K562 (cell line): Measurements from ENCODE around the gene ABCA13. TPM values are rescaled to one million over a fixed set of nuclear protein-coding genes. Genes with fewer than 3 reads are reported as not detected.

Experiments used
- ATAC-seq: fragments of 200-7000 bp; cut with Tn5 transposase; 3 replicates; pipeline ENCODE4 v1.9.1; 2020; ENCODE audit warnings: moderate library complexity
- BruUV-seq: library from RNA; stranded (reverse); fragments of 400-500 nt; replicated peaks from 2 replicates; lab custom pipeline; 2021; lab: Mats Ljungman, UMichigan
- CTCF ChIA-PET: fragments of 300-600 bp; formaldehyde crosslinking; extraction: SDS; loops from one replicate; lab custom pipeline; 2021; ENCODE audit warnings: low intra/inter-chr PET ratio; lab: Yijun Ruan, JAX
- POLR2A ChIA-PET: fragments of 300-600, 350-650 bp; sonication (Branson Sonifier 250); formaldehyde crosslinking; extraction: SDS; loops from one replicate; lab custom pipeline; 2021; ENCODE audit warnings: antibody characterized with exemption, inconsistent platforms; lab: Yijun Ruan, JAX
- DNase-seq, 4 experiments: peaks; one replicate each; pipeline versions ENCODE4 v3.0.0 to v3.0.0-alpha.2; 2011 to 2018; ENCODE audit warnings: low spot score in 3 of 4, mixed read lengths in 3 of 4; ENCODE audit errors: extremely low read depth in 1 of 4
- FAIRE-seq: peaks from 2 replicates; lab custom pipeline; 2011; peaks lifted over from hg19 to GRCh38; lab: Jason Lieb, UNC
- H2AFZ ChIP-seq: 2 replicates; pipeline ENCODE4 v1.6.0; 2011; ENCODE audit warnings: low read depth, low read length, control low read depth, inconsistent platforms
- H3K27ac ChIP-seq: fragments of 200-600 bp; 3 replicates; pipeline ENCODE4 v1.8.0; 2011; ENCODE audit warnings: low read depth, mild to moderate bottlenecking, control low read depth, inconsistent platforms, low read length, moderate library complexity, mixed read lengths; ENCODE audit errors: extremely low read depth
- H3K27me3 ChIP-seq, 2 experiments: fragments of 300-600 bp in 1 of 2; 2 replicates in 1 of 2; 3 replicates in 1 of 2; pipeline versions ENCODE4 v1.6.0 to v1.8.0; 2011; ENCODE audit warnings: inconsistent platforms in 2 of 2, low read length in 2 of 2, mild to moderate bottlenecking in 1 of 2, mixed read lengths in 1 of 2, moderate library complexity in 1 of 2; ENCODE audit not compliant: control insufficient read depth in 2 of 2, insufficient read depth in 2 of 2
- H3K36me3 ChIP-seq: fragments of 300-600 bp; 3 replicates; pipeline ENCODE4 v1.8.0; 2011; ENCODE audit warnings: mild to moderate bottlenecking, low read length, inconsistent platforms; ENCODE audit not compliant: control insufficient read depth, insufficient read depth
- H3K4me1 ChIP-seq, 2 experiments: fragments of 200-600 bp in 1 of 2; replicated peaks in 1 of 2; 2 replicates in 1 of 2; 3 replicates in 1 of 2; pipeline versions ENCODE4 v1.5.1 to v1.8.0; 2011; ENCODE audit warnings: inconsistent platforms in 2 of 2, low read length in 2 of 2, mild to moderate bottlenecking in 1 of 2, mixed read lengths in 1 of 2, moderate library complexity in 1 of 2; ENCODE audit not compliant: control insufficient read depth in 2 of 2, insufficient read depth in 2 of 2
- H3K4me2 ChIP-seq: 2 replicates; pipeline ENCODE4 v1.6.1; 2011; ENCODE audit warnings: low read length, control low read depth, inconsistent platforms, mixed read lengths; ENCODE audit not compliant: insufficient read depth
- H3K4me3 ChIP-seq: fragments of 200-600 bp; sonication (generic), shearing (Covaris generic); 2 replicates; pipeline ENCODE4 v1.5.1; 2016; ENCODE audit warnings: control low read depth, inconsistent platforms
- H3K79me2 ChIP-seq: fragments of 200-600 bp; 3 replicates; pipeline ENCODE4 v1.8.0; 2011; ENCODE audit warnings: low read length, inconsistent platforms; ENCODE audit not compliant: control insufficient read depth, insufficient read depth
- H3K9ac ChIP-seq, 2 experiments: 2 replicates each; pipeline versions ENCODE4 v1.6.0 to v1.6.1; 2011; ENCODE audit warnings: low read depth in 2 of 2, low read length in 2 of 2, control low read depth in 1 of 2, inconsistent platforms in 1 of 2, mild to moderate bottlenecking in 1 of 2, mixed read lengths in 1 of 2; ENCODE audit not compliant: insufficient read depth in 1 of 2
- H3K9me1 ChIP-seq: one replicate; pipeline ENCODE4 v1.6.0; 2011; ENCODE audit warnings: inconsistent platforms, mild to moderate bottlenecking, low read length, moderate library complexity; ENCODE audit not compliant: control insufficient read depth, insufficient read depth
- H3K9me3 ChIP-seq: replicated peaks from 2 replicates; pipeline ENCODE4 v1.5.1; 2011; ENCODE audit warnings: low read depth, low read length, inconsistent platforms; ENCODE audit not compliant: control insufficient read depth, insufficient read depth
- H4K20me1 ChIP-seq: replicated peaks from 2 replicates; pipeline ENCODE4 v1.6.1; 2011; ENCODE audit warnings: low read length, inconsistent platforms, mixed read lengths; ENCODE audit not compliant: control insufficient read depth, insufficient read depth
- ATF1 ChIP-seq, 2 experiments: fragments of 450-650 bp in 1 of 2; IDR thresholded peaks; 2 replicates each; pipeline ENCODE4 v1.6.1; 2016; ENCODE audit warnings: missing compliant biosample characterization in 1 of 2, missing genetic modification characterization in 1 of 2
- ATF2 ChIP-seq: sonication (generic); formaldehyde crosslinking; IDR thresholded peaks from 2 replicates; pipeline ENCODE4 v1.8.1; 2022; ENCODE audit warnings: missing genetic modification reagents
- ATF3 ChIP-seq, 2 experiments: fragments of 450-650 bp in 1 of 2; sonication (generic) in 1 of 2; formaldehyde crosslinking in 1 of 2; IDR thresholded peaks in 1 of 2; conservative IDR thresholded peaks in 1 of 2; 2 replicates each; pipeline versions ENCODE4 v1.6.1 to v1.8.1; 2016 to 2023; ENCODE audit warnings: mild to moderate bottlenecking in 2 of 2, moderate library complexity in 2 of 2, inconsistent platforms in 1 of 2, missing genetic modification reagents in 1 of 2
- CC2D1A ChIP-seq: fragments of 450-650 bp; IDR thresholded peaks from 2 replicates; pipeline ENCODE4 v1.6.1; 2017; ENCODE audit warnings: mild to moderate bottlenecking
- CEBPG ChIP-seq, 3 experiments: fragments of 200-800 bp in 1 of 3; sonication (Bioruptor generic) in 1 of 3; sonication (generic) in 1 of 3; formaldehyde crosslinking in 1 of 3; IDR thresholded peaks in 2 of 3; conservative IDR thresholded peaks in 1 of 3; 2 replicates each; pipeline versions ENCODE4 v1.6.1 to v1.8.0; 2016 to 2022; ENCODE audit warnings: missing compliant biosample characterization in 2 of 3, missing genetic modification characterization in 2 of 3, mild to moderate bottlenecking in 1 of 3, missing genetic modification reagents in 1 of 3
- CHD1 ChIP-seq: fragments of 200-600 bp; sonication (generic); IDR thresholded peaks from one replicate; pipeline ENCODE4 v1.6.1; 2012; ENCODE audit warnings: mild to moderate bottlenecking, moderate library complexity, low read length, inconsistent platforms
- ELF4 ChIP-seq: fragments of 450-650 bp; formaldehyde crosslinking; IDR thresholded peaks from 2 replicates; pipeline ENCODE4 v1.4.0; 2022; ENCODE audit warnings: missing genetic modification characterization
- ETS2 ChIP-seq: IDR thresholded peaks from 2 replicates; pipeline ENCODE4 v1.6.1; 2016; ENCODE audit warnings: borderline replicate concordance, missing genetic modification characterization, mild to moderate bottlenecking, moderate library complexity, missing compliant biosample characterization; ENCODE audit not compliant: poor library complexity, severe bottlenecking
- HDAC2 ChIP-seq: fragments of 450-650 bp; IDR thresholded peaks from 2 replicates; pipeline ENCODE4 v1.6.1; 2016; ENCODE audit warnings: mild to moderate bottlenecking
- ILK ChIP-seq: fragments of 450-650 bp; IDR thresholded peaks from 2 replicates; pipeline ENCODE4 v1.6.1; 2016; ENCODE audit warnings: missing genetic modification characterization, low read depth, mild to moderate bottlenecking, missing compliant biosample characterization, moderate library complexity, borderline replicate concordance
- KDM4B ChIP-seq, 2 experiments: fragments of 450-650 bp in 1 of 2; sonication (generic) in 1 of 2; IDR thresholded peaks; 2 replicates each; pipeline ENCODE4 v1.6.1; 2016 to 2017; ENCODE audit warnings: borderline replicate concordance in 2 of 2, antibody characterized with exemption in 1 of 2, low read depth in 1 of 2, mild to moderate bottlenecking in 1 of 2
- MCM7 ChIP-seq, 2 experiments: fragments of 450-650 bp; IDR thresholded peaks; 2 replicates each; pipeline ENCODE4 v1.6.1; 2016 to 2018
- PURB ChIP-seq: sonication (generic); formaldehyde crosslinking; IDR thresholded peaks from 2 replicates; pipeline ENCODE4 v1.9.0; 2021; ENCODE audit warnings: low read depth, mild to moderate bottlenecking, missing genetic modification reagents
- PYGO2 ChIP-seq: fragments of 450-650 bp; IDR thresholded peaks from 2 replicates; pipeline ENCODE4 v1.6.1; 2016; ENCODE audit warnings: mild to moderate bottlenecking, missing genetic modification characterization, moderate library complexity, missing compliant biosample characterization
- RHOXF2B ChIP-seq: fragments of 250-450 bp; sonication (Bioruptor Pico); conservative IDR thresholded peaks from 2 replicates; pipeline ENCODE4 v1.5.1; 2021
- ZNF212 ChIP-seq: fragments of 450-650 bp; formaldehyde crosslinking; IDR thresholded peaks from 2 replicates; pipeline ENCODE4 v1.4.0; 2020; ENCODE audit warnings: mild to moderate bottlenecking
- WGBS: fragments of 100-300 bp; shearing (Covaris generic); methylation state at CpG from one replicate; pipeline ENCODE4 v1.1.6; 2016; ENCODE audit warnings: low coverage, mixed read lengths; ENCODE audit not compliant: insufficient coverage; ENCODE audit errors: missing lambda C conversion rate; 5-methylcytosine and 5-hydroxymethylcytosine counted together
- in situ Hi-C: fragments of 300-500 bp; cut with MboI; formaldehyde crosslinking; loops from 4 replicates; pipeline ENCODE4 v1.15.0; 2018; ENCODE audit warnings: inconsistent platforms, mixed read lengths
- intact Hi-C: fragments of 100-400 bp; cut with micrococcal nuclease; formaldehyde crosslinking; loops from 2 replicates; pipeline ENCODE4 v1.14.2; 2022
- polyA plus RNA-seq, 8 experiments: library from polyadenylated mRNA; depleted of rRNA in 4 of 8; stranded (reverse) in 5 of 8; unstranded in 3 of 8; fragments of >200 nt; fragmentation: Nextera tagmentation in 2 of 8; fragmentation: Illumina TruSeq in 1 of 8; extraction: Ambion mirVana in 2 of 8; extraction: Trizol in 1 of 8; gene quantifications; 2 replicates each; pipeline versions ENCODE4 v1.2.1 to v1.2.3, GENCODE V29; 2011 to 2014; ENCODE audit warnings: inconsistent platforms in 1 of 8, missing spikeins in 1 of 8
- total RNA-seq, 7 experiments: library from RNA; depleted of rRNA in 6 of 7; stranded (reverse); fragments of >200 nt in 6 of 7; fragmentation: Illumina TruSeq in 2 of 7; extraction: Trizol in 2 of 7; gene quantifications; 2 replicates each; pipeline versions ENCODE4 v1.2.1 to v1.2.3, GENCODE V29; 2011 to 2021; ENCODE audit warnings: low replicate concordance in 1 of 7

The ABCA13 gene
- total and polyA plus RNA-seq, 9 of the 15 experiments (the other 6 are each of a cell fraction or from before 2014, with no cell fraction given) = 0.14 to 1.5 (median 0.38) TPM

- Histone ChIP-seq H4K20me1 (no peaks in the 10 kb centered on the region), H3K27me3 (no peaks in the 10 kb centered on the region), H3K4me2 (no peak overlapping the region), H3K4me3 (no peak overlapping the region), H2AFZ (no peak overlapping the region), H3K27ac (no peak overlapping the region), H3K36me3 (no peaks in the 10 kb centered on the region), H3K9me3 (no peaks in the 10 kb centered on the region), H3K4me1 (no peaks in the 10 kb centered on the region), H3K9me1 (no peaks in the 10 kb centered on the region), H3K9ac (no peak overlapping the region), H3K79me2 (no peaks in the 10 kb centered on the region)
- intact Hi-C loops = no loop called here
- BruUV-seq = no TSS peak
- no peak for ATAC-seq
- in situ Hi-C loops = no loop called here
- FAIRE-seq = no peak
- DNase-seq = no peak
- POLR2A ChIA-PET = no interaction called here
- WGBS = 0% methylated on average over 2 of the region's 2 CpGs
- CTCF ChIA-PET = no interaction called here
- TF ChIP-seq ATF3 (IDR thresholded peaks at IDR 0.05) (no peak), ATF3 (CRISPR knock-in tag; conservative IDR thresholded peaks at IDR 0.05) (no peak), RHOXF2B (no peak), CEBPG (CRISPR knock-in tag; IDR thresholded peaks at IDR 0.05) (no peak), CEBPG (tag; conservative IDR thresholded peaks at IDR 0.05 in 1 of 2, IDR thresholded peaks at IDR 0.05 in 1 of 2) (no peak), ELF4 (no peak), ILK (tag) (no peak), CHD1 (no peak), CC2D1A (no peak), KDM4B (IDR thresholded peaks at IDR 0.05; ENCODE audit: borderline replicate concordance in 2 of 2, low read depth in 1 of 2) (no peak), PURB (no peak), MCM7 (IDR thresholded peaks at IDR 0.05) (no peak), HDAC2 (no peak), ETS2 (tag) (no peak), ATF1 (CRISPR knock-in tag; IDR thresholded peaks at IDR 0.05) (no peak), ATF1 (tag; IDR thresholded peaks at IDR 0.05) (no peak), PYGO2 (no peak), ZNF212 (CRISPR knock-in tag) (no peak), ATF2 (no peak)
These were observed 3.1 kb upstream of the ABCA13 start for GRCh38 chr7:48168159-48168558.
